HepG2 (cell line): ENCODE results near the gene IQGAP3.

ENCODE experiments used
- ATF3 ChIP-seq: sonication (generic); formaldehyde crosslinking; IDR thresholded peaks from 2 replicates; pipeline ENCODE4 v1.4.0; 2020; ENCODE audit warnings: missing genetic modification reagents
- CTCF ChIP-seq: sonication (generic); formaldehyde crosslinking; IDR thresholded peaks from 2 replicates; pipeline ENCODE4 v1.5.0; 2020; ENCODE audit warnings: mild to moderate bottlenecking, missing genetic modification reagents, moderate library complexity
- FOXO4 ChIP-seq: sonication (generic); formaldehyde crosslinking; conservative IDR thresholded peaks from 2 replicates; pipeline ENCODE4 v1.8.1; 2023; ENCODE audit warnings: missing genetic modification reagents
- POLR2A ChIP-seq, 2 experiments: IDR thresholded peaks; 2 replicates each; pipeline ENCODE4 v1.6.1; 2011; ENCODE audit warnings: low read depth in 2 of 2, low read length in 2 of 2, mild to moderate bottlenecking in 1 of 2, moderate library complexity in 1 of 2; ENCODE audit not compliant: insufficient read depth in 1 of 2
- POLR2AphosphoS5 ChIP-seq: IDR thresholded peaks from 2 replicates; pipeline ENCODE4 v1.6.1; 2012; ENCODE audit warnings: low read depth, low read length
- SMC3 ChIP-seq: IDR thresholded peaks from 2 replicates; pipeline ENCODE4 v1.6.1; 2011; ENCODE audit warnings: low read length, improper control_type of control experiment
- TCF7L2 ChIP-seq: IDR thresholded peaks from 2 replicates; pipeline ENCODE4 v1.6.1; 2011; ENCODE audit warnings: mild to moderate bottlenecking, low read depth, low read length, moderate library complexity

- TF ChIP-seq POLR2AphosphoS5 (no peak), TCF7L2 (no peak), SMC3 (no peak), POLR2A (IDR thresholded peaks at IDR 0.05; ENCODE audit: insufficient read depth in 1 of 2, low read depth in 2 of 2, low read length in 2 of 2) (no peak), ATF3 (no peak), CTCF (no peak), FOXO4 (CRISPR knock-in tag) (no peak)
Measured at GRCh38 chr1:156539818-156540355, 32.5 kb downstream of the IQGAP3 start.
